Naive thymus-derived CD4-positive, alpha-beta T cell (primary cell): ENCODE data around the gene UMODL1. TPM values are rescaled to one million over a fixed set of nuclear protein-coding genes. Genes with fewer than 3 reads are reported as not detected.

ENCODE experiments used
- ATAC-seq: fragments of 150-1000 bp; cut with Tn5 transposase; 2 replicates; pipeline ENCODE4 v1.10.0; 2021; ENCODE audit warnings: mild to moderate bottlenecking, moderate library complexity
- CTCF ChIA-PET: fragments of 350-600 bp; sonication (Branson Sonifier 250); formaldehyde crosslinking; loops from one replicate; lab custom pipeline; 2021; ENCODE audit warnings: antibody characterized with exemption; lab: Charles Lee
- POLR2A ChIA-PET: fragments of 350-600 bp; sonication (Branson Sonifier 250); formaldehyde crosslinking; loops from one replicate; lab custom pipeline; 2021; ENCODE audit warnings: antibody characterized with exemption, inconsistent platforms; lab: Charles Lee
- DNase-seq, 9 donors: peaks; one replicate each; pipeline versions ENCODE4 v3.0.0 to v3.0.0-alpha.2; 2020 to 2022; ENCODE audit warnings: mixed read lengths in 1 of 9
- H3K27ac ChIP-seq: one replicate; pipeline ENCODE4 v1.7.0; 2013; ENCODE audit warnings: mild to moderate bottlenecking, low read depth, low read length, moderate library complexity
- H3K27me3 ChIP-seq, 2 donors: one replicate each; pipeline ENCODE4 v1.7.0; 2013; ENCODE audit warnings: low read length in 2 of 2, mild to moderate bottlenecking in 2 of 2, moderate library complexity in 2 of 2; ENCODE audit not compliant: control insufficient read depth in 2 of 2, insufficient read depth in 2 of 2
- H3K36me3 ChIP-seq, 3 experiments: 1 replicate in 2 of 3; 2 replicates in 1 of 3; pipeline ENCODE4 v1.7.0; 2013; ENCODE audit warnings: low read length in 3 of 3, mild to moderate bottlenecking in 3 of 3, moderate library complexity in 1 of 3; ENCODE audit not compliant: insufficient read depth in 3 of 3, control insufficient read depth in 2 of 3
- H3K4me1 ChIP-seq, 2 donors: one replicate each; pipeline ENCODE4 v1.7.0; 2013; ENCODE audit warnings: low read length in 2 of 2, mild to moderate bottlenecking in 2 of 2, moderate library complexity in 1 of 2; ENCODE audit not compliant: control insufficient read depth in 2 of 2, insufficient read depth in 2 of 2
- H3K4me3 ChIP-seq: 2 replicates; pipeline ENCODE4 v1.7.0; 2013; ENCODE audit warnings: mild to moderate bottlenecking, low read length
- H3K9me3 ChIP-seq, 3 experiments: 1 replicate in 2 of 3; 2 replicates in 1 of 3; pipeline ENCODE4 v1.7.0; 2013; ENCODE audit warnings: low read length in 3 of 3; ENCODE audit not compliant: control insufficient read depth in 2 of 3
- H3K27ac Mint-ChIP-seq, 9 donors: one replicate each; pipeline ENCODE4 v1.8.0; 2020 to 2022; ENCODE audit warnings: mixed read lengths in 9 of 9, mild to moderate bottlenecking in 8 of 9, moderate library complexity in 5 of 9, inconsistent platforms in 2 of 9
- H3K27me3 Mint-ChIP-seq, 5 donors: one replicate each; pipeline ENCODE4 v1.8.0; 2021 to 2022; ENCODE audit warnings: mixed read lengths in 5 of 5, mild to moderate bottlenecking in 1 of 5
- H3K36me3 Mint-ChIP-seq, 5 donors: one replicate each; pipeline ENCODE4 v1.8.0; 2020 to 2022; ENCODE audit warnings: mixed read lengths in 5 of 5, mild to moderate bottlenecking in 3 of 5, inconsistent platforms in 1 of 5
- H3K4me1 Mint-ChIP-seq, 7 donors: one replicate each; pipeline ENCODE4 v1.8.0; 2020 to 2022; ENCODE audit warnings: mixed read lengths in 7 of 7, mild to moderate bottlenecking in 3 of 7, inconsistent platforms in 1 of 7
- H3K4me3 Mint-ChIP-seq, 10 donors: one replicate each; pipeline ENCODE4 v1.8.0; 2020 to 2022; ENCODE audit warnings: mild to moderate bottlenecking in 10 of 10, mixed read lengths in 10 of 10, moderate library complexity in 6 of 10, inconsistent platforms in 2 of 10
- H3K9me3 Mint-ChIP-seq, 11 donors: one replicate each; pipeline ENCODE4 v1.8.0; 2020 to 2022; ENCODE audit warnings: mixed read lengths in 11 of 11, mild to moderate bottlenecking in 4 of 11, inconsistent platforms in 1 of 11, moderate library complexity in 1 of 11
- intact Hi-C, 2 donors: fragments of 100-400 bp; cut with micrococcal nuclease; formaldehyde crosslinking; loops; one replicate each; pipeline ENCODE4 v1.15.1; 2023
- polyA plus RNA-seq, 2 donors: library from polyadenylated mRNA; unstranded; fragments of 300-500 nt; fragmentation: Illumina TruSeq; gene quantifications; one replicate each; pipeline ENCODE4 v1.2.3, GENCODE V29; 2021
- total RNA-seq, 6 experiments: library from RNA in 5 of 6; stranded (reverse) in 5 of 6; gene quantifications; 1 replicate in 5 of 6; 2 replicates in 1 of 6; pipeline ENCODE4 v1.2.3 and lab custom pipeline; 2021 to 2026

The UMODL1 gene
- total and polyA plus RNA-seq, 7 experiments from 2014 or later, result 0.11 to 1.7 (median 0.66) TPM; not detected in 1

DNA sequence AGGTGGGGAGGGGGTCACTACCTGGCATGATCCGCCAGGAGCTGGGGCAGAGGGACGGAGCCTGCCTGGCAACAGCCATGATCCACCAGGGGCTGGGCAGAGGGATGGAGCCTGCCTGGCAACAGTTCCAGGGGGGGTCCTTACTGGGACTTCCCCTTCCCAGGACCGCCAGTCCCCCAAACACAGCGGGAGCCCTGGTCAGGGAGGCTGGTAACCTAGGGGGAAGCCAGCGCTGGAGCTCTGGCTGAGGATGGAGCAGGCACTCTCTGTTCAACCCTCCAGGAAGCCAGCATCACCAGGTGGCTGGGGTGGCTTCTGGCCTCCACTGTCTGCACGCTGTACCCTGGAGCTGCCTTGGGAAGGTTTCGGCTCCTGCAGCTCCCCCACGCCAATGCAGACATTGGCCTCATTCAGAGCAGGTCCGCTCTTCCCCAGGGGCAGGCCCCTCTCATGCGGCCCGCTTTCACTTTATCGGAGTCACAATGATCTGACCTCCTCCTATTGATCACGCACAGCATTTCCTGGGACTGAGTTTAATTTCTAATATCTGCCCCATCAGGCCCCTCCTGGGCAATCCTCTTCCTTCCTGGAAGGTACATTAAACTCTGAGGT, 79.5 kb downstream of the UMODL1 start:
- no peak for ATAC-seq
- H3K27ac Mint-ChIP-seq, result peak overlapping the region in 1 of 9 donors; percentile 46
- Histone ChIP-seq H3K27ac (no peak overlapping the region), H3K4me1 (peaks cover 3 to 4% of the 10 kb centered on the region in 2 donors), H3K9me3 (no peaks in the 10 kb centered on the region), H3K36me3 (no peaks in the 10 kb centered on the region), H3K4me3 (no peak overlapping the region), H3K27me3 (no peaks in the 10 kb centered on the region)
- intact Hi-C loops, result no loop called here
- no peaks in the 10 kb centered on the region for H3K36me3 Mint-ChIP-seq
- no peaks in the 10 kb centered on the region for H3K27me3 Mint-ChIP-seq
- H3K9me3 Mint-ChIP-seq, result no peaks in the 10 kb centered on the region
- CTCF ChIA-PET, result no interaction called here
- POLR2A ChIA-PET, result no interaction called here
- no peak overlapping the region for H3K4me3 Mint-ChIP-seq
- peak in 1 of 9 donors; percentile 2 for DNase-seq
- peaks cover 3 to 19% (median 6%) of the 10 kb centered on the region in 7 donors for H3K4me1 Mint-ChIP-seq

DNA sequence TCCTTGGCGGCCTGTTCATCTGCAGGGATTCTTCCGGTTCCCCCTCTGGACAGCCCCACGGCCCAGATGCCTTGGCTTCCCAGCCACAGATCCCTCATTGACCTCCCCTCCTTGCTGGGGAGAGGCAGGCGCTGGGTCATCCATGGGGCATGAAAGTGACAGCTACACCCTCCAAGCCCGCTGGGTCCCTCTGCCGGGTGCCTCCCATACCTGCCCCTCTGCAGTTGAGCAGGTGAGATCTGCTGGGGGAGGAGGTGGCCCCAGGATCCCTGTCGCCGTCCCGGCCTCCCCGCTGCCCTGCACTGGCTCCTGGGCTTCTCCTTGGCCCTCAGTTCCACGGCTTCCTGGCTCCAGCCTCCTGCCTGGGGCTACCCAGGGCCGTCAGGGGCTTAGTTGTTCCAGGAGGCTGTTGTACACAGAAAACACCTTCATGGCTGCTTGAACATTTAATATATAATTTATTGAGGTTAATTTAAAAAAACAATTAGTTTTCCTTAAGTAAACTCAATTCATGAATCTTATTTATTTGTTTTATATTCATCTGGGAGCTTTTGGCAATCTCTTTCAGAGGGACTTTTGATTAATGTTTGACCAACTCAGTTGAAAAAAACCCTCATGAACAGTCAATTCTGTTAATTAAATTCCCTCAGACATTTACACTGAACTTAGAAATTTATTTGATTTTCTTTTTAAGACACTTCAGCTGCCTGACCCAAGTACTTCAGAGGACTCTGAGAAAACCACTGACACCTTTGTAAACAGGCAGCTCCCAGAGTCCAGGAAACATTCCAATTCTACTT, 80.2 kb downstream of the UMODL1 start:
- H3K9me3 ChIP-seq, result no peaks in the 10 kb centered on the region
- no peak for ATAC-seq
- Mint-ChIP-seq H3K9me3 (no peaks in the 10 kb centered on the region), H3K27ac (no peak overlapping the region), H3K27me3 (peaks cover 0 to 3% (median 0%) of the 10 kb centered on the region in 5 donors), H3K4me1 (peaks cover 0 to 18% (median 3%) of the 10 kb centered on the region in 7 donors), H3K36me3 (no peaks in the 10 kb centered on the region), H3K4me3 (no peak overlapping the region)
- DNase-seq, result peak in 1 of 9 donors; percentile 1
- no peaks in the 10 kb centered on the region for H3K36me3 ChIP-seq
- no peaks in the 10 kb centered on the region for H3K27me3 ChIP-seq
- H3K4me3 ChIP-seq, result no peak overlapping the region
- H3K4me1 ChIP-seq, result no peaks in the 10 kb centered on the region
- ChIA-PET POLR2A (no interaction called here), CTCF (no interaction called here)
- intact Hi-C loops, result no loop called here
- no peak overlapping the region for H3K27ac ChIP-seq

DNA sequence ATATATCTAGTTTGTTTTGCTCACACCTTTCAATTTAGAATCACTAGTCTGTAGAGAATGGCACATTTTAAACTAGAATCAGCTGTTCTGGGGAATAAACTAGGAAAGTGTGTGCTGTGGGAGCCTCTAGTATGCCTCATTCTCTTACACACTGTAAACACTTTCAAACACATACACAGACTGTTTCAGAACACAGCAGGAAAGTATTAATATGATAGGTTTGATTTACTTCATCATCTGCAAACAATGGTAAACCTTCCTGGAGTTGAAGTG, 80.8 kb downstream of the UMODL1 start:
- H3K4me1 ChIP-seq, result no peaks in the 10 kb centered on the region
- ATAC-seq, result no peak
- H3K27ac Mint-ChIP-seq, result no peak overlapping the region
- intact Hi-C loops, result no loop called here
- peaks cover 0 to 18% (median 3%) of the 10 kb centered on the region in 7 donors for H3K4me1 Mint-ChIP-seq
- no peak overlapping the region for H3K27ac ChIP-seq
- no peaks in the 10 kb centered on the region for H3K36me3 Mint-ChIP-seq
- no peak overlapping the region for H3K4me3 ChIP-seq
- no peak overlapping the region for H3K4me3 Mint-ChIP-seq
- H3K27me3 ChIP-seq, result no peaks in the 10 kb centered on the region
- DNase-seq, result no peak
- ChIA-PET CTCF (no interaction called here), POLR2A (no interaction called here)
- H3K9me3 ChIP-seq, result no peaks in the 10 kb centered on the region
- H3K9me3 Mint-ChIP-seq, result no peaks in the 10 kb centered on the region
- no peaks in the 10 kb centered on the region for H3K36me3 ChIP-seq
- peaks cover 0 to 3% (median 0%) of the 10 kb centered on the region in 5 donors for H3K27me3 Mint-ChIP-seq

DNA sequence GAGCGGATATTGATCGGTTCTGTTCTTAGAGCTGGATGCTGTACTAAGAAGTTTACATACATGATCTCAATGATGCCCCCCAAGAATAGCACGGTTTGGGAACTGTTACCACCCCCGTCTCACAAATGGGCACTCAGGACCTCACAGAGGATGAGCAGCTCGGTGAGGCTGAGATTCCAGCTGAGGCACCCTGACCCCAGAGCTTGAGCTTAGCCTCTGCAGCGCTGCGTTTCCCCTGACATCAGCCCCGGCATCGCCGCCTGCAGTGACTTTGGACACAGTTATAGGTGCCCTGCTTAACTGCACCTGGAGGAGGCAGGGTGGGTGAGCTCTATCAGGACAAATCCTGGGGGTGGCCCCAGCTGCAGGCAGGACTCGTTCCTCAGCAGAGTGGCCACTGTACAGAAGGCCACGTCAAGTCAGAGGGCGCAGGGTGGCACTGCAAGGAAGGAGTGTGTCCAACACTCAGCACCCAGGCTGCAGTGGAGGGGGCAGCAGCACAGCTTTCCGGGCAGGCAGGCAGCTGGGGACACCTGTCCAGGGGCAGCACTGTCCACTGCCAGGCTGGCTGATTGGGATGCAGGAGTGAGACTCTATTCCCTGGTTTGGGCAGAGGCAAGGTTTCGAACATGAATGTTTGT, 82.0 kb downstream of the UMODL1 start:
- Histone ChIP-seq H3K4me3 (no peak overlapping the region), H3K4me1 (no peaks in the 10 kb centered on the region), H3K36me3 (no peaks in the 10 kb centered on the region), H3K27me3 (no peaks in the 10 kb centered on the region), H3K9me3 (no peaks in the 10 kb centered on the region), H3K27ac (no peak overlapping the region)
- ChIA-PET POLR2A (no interaction called here), CTCF (no interaction called here)
- ATAC-seq (no peak), DNase-seq (peak in 2 of 9 donors; percentile 2 to 20)
- Mint-ChIP-seq H3K27me3 (peaks cover 0 to 5% (median 0%) of the 10 kb centered on the region in 5 donors), H3K27ac (no peak overlapping the region), H3K36me3 (no peaks in the 10 kb centered on the region), H3K4me3 (no peak overlapping the region), H3K9me3 (no peaks in the 10 kb centered on the region), H3K4me1 (peaks cover 0 to 13% (median under 1%) of the 10 kb centered on the region in 7 donors)
- intact Hi-C loops, result no loop called here

DNA sequence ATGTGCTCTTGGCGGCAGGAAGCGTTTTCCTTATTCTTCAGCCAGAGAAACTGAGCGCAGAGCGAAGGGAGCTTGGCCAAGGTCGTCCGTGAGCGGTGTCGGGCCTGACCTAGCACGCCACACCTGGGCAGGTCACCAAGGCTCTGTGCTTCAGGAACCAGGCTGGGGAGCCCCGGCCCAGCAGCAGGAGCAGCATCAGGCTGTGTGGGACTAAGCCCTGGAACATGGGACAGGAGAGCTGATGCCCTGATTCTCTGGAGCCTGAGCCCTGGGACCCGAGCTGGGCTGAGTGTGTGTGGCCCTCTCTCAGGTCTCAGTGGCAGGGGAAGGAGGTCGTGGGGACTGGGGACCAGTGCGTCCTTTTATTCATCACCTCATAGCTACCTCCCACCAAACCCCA, 82.6 kb downstream of the UMODL1 start:
- no peak overlapping the region for H3K27ac Mint-ChIP-seq

DNA sequence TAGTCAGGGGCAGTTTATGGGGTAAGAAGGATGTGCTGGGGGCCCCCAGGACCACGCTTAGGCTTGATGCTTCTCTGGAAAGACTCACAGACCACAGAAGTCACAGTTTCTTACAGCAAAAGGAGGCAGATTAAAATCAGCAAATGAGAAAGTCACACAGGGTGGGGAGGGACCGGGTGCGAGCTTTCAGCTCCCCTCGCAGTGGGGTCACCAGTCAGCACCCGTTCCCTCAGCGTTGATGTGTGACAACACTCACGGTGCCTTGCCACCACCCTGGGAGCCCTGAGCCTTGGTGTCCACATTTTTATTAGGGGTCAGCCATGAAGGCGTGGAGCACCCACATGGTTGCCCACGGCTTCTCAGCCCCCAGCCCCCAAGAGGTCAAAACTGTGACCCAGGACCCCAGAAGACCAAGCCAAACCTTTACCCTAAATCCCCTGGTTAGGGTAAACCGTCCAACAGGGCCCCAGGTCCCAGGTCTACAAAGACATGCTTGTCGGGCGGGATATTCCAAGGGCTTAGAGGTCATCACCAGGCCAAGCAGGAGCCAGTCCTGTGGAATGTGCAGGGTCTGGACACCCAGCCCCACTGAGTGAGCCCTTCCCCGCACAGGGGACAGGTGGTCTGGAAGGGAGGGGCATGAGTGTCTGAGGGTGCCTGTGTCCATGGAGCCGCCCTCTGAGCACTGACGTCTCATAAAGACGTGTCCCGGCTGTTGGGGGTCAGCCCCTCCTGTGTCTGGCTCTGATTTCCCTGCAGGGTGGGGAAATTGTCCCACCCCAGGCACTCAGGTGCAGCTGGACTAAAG, 83.3 kb downstream of the UMODL1 start:
- Mint-ChIP-seq H3K4me1 (peaks cover 0 to 18% (median 4%) of the 10 kb centered on the region in 7 donors), H3K27me3 (peaks cover 0 to 7% (median 0%) of the 10 kb centered on the region in 5 donors), H3K4me3 (no peak overlapping the region), H3K36me3 (no peaks in the 10 kb centered on the region), H3K27ac (no peak overlapping the region), H3K9me3 (no peaks in the 10 kb centered on the region)
- H3K4me1 ChIP-seq, result peaks cover 0 to 5% of the 10 kb centered on the region in 2 donors
- ChIA-PET CTCF (interaction anchor here (0.7 to 1.5 kb wide), 4 partner anchors 9 to 1422 kb away, joined by 3 to 4 read pairs (median 3); no protein-coding TSS in a partner anchor), POLR2A (interaction anchor here (0.7 kb wide), 1 partner anchor 46 kb away, joined by 5 read pairs; no protein-coding TSS in a partner anchor)
- ATAC-seq (no peak), DNase-seq (no peak)
- H3K27ac ChIP-seq, result no peak overlapping the region
- H3K4me3 ChIP-seq, result no peak overlapping the region
- no peaks in the 10 kb centered on the region for H3K27me3 ChIP-seq
- H3K36me3 ChIP-seq, result no peaks in the 10 kb centered on the region
- intact Hi-C loops, result no loop called here
- no peaks in the 10 kb centered on the region for H3K9me3 ChIP-seq

More for the DNA sequence above, 82.6 kb downstream of the UMODL1 start:
- Mint-ChIP-seq H3K27me3 (peaks cover 0 to 5% (median 0%) of the 10 kb centered on the region in 5 donors), H3K4me3 (no peak overlapping the region), H3K9me3 (no peaks in the 10 kb centered on the region), H3K4me1 (peaks cover 0 to 13% (median 0%) of the 10 kb centered on the region in 7 donors), H3K36me3 (no peaks in the 10 kb centered on the region)
- ChIA-PET CTCF (interaction anchor here (1.1 to 1.5 kb wide), 2 partner anchors 8 to 106 kb away, joined by 3 to 4 read pairs; no protein-coding TSS in a partner anchor), POLR2A (no interaction called here)
- no peaks in the 10 kb centered on the region for H3K4me1 ChIP-seq
- no peaks in the 10 kb centered on the region for H3K9me3 ChIP-seq
- no peak overlapping the region for H3K27ac ChIP-seq
- H3K27me3 ChIP-seq, result no peaks in the 10 kb centered on the region
- DNase-seq (no peak), ATAC-seq (no peak)
- H3K36me3 ChIP-seq, result no peaks in the 10 kb centered on the region
- no peak overlapping the region for H3K4me3 ChIP-seq
- intact Hi-C loops, result no loop called here
